H1 (cell line): ENCODE measurements around the gene OLFML2B.

Source experiments
- CTCF ChIP-seq, 3 experiments: IDR thresholded peaks; 1 replicate in 2 of 3; 2 replicates in 1 of 3; pipeline versions ENCODE4 v1.5.1 to v1.6.1; 2011; ENCODE audit warnings: low read length in 3 of 3, mild to moderate bottlenecking in 3 of 3, inconsistent platforms in 2 of 3, low read depth in 1 of 3, moderate library complexity in 1 of 3; ENCODE audit not compliant: insufficient read depth in 1 of 3; ENCODE audit errors: control extremely low read depth in 1 of 3
- RAD21 ChIP-seq, 2 experiments: IDR thresholded peaks in 1 of 2; conservative IDR thresholded peaks in 1 of 2; 2 replicates each; pipeline ENCODE4 v1.6.1; 2011; ENCODE audit warnings: low read depth in 2 of 2, low read length in 2 of 2, improper control_type of control experiment in 1 of 2, inconsistent platforms in 1 of 2, mild to moderate bottlenecking in 1 of 2, moderate library complexity in 1 of 2

DNA sequence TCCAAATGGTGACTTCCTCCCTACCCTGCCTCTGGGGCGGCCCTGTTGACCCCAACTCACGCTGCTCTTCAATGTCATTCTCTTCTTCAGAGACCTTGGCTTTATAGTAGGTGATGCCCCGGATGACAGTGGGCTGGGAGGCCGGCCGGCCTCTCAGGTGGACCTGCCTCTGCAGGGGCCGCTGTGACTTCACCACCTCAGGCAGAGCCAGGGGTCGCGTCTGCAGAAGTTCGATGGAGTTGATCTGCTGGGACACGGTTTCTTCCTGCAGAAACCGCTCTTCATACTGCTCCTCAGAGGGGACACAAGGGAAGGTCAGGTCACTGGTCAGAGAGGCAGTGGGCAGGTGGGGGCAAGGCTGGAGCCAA is 23.6 kb downstream of the OLFML2B start:
- TF ChIP-seq CTCF (IDR thresholded peaks at IDR 0.05; ENCODE audit: control extremely low read depth in 1 of 3, insufficient read depth in 1 of 3, low read depth in 1 of 3, low read length in 3 of 3) (no peak), RAD21 (IDR thresholded peaks at IDR 0.05 in 1 of 2, conservative IDR thresholded peaks at IDR 0.05 in 1 of 2; ENCODE audit: low read depth in 2 of 2, low read length in 2 of 2) (no peak)
